ENCODE data around the gene ACAD10.
"Not testable (repeated sequence)": the region's sequence is repeated elsewhere in the genome, so short reads cannot be mapped to it uniquely, and the experiment has no call there.

The ACAD10 gene

DNA sequence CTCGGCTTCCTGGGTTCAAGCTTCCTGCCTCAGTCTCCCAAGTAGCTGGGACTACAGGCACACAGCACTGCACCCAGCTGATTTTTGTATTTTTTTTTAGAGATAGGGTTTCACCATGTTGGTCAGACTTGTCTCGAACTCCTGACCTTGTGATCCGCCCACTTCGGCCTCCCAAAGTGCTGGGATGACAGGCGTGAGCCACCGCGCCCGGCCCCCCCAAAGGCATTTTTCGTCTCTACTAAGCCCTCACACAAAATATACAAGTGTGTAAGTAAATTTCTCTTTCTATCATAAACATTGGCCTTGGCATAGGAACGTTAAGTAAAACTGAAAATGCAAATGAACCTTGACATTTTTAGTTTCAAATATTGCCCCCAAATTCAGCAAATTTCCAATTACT lies 2.1 kb downstream of the ACAD10 start:
- DNase-seq: no peak

DNA sequence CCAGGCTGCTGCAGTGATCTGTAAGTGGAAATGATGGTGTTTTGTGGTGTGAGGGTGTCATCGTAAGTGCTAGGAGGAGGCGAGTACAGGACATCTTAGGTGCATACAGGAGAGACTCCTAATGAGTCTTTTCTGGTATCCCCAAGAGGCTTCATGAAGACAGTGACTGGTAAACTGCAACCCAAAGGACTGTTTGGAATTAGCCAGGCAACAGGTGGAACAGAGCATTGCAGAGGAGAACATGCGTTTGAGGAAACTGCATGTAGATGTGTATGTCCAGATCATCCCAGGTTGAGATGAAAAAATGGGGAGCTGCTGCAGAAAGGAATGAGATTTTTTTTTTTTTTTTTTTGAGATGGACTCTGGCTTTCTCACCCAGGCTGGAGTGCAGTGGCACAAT lies 5.4 kb downstream of the ACAD10 start:
- no peak for DNase-seq

DNA sequence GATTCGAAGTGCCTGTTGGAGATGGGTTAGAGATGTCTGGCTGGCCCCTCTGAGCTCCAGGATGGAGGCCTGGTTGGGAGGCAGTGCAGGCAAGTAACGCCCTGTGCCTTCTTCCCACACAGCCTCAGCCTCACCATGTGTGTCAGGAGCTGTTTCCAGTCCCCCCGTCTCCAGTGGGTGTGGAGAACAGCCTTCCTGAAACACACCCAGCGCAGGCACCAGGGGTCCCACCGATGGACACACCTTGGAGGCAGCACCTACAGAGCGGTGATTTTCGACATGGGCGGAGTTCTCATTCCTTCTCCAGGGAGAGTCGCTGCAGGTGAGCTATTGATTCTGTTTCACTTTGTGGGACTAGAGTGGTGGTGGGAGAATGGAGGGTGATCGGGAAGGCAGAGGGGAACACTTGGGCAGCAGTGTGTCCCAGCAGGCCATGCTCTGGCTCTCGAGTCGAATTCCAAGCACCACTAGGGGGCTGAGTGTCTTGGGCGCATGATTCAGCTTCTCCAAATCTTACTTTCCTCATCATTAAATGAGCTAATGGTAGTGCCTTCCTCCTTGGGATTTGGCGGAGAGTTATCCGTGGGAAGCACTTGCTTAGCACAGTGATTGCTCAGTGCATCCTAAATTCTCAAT lies 6.8 kb downstream of the ACAD10 start:
- DNase-seq: no peak

DNA sequence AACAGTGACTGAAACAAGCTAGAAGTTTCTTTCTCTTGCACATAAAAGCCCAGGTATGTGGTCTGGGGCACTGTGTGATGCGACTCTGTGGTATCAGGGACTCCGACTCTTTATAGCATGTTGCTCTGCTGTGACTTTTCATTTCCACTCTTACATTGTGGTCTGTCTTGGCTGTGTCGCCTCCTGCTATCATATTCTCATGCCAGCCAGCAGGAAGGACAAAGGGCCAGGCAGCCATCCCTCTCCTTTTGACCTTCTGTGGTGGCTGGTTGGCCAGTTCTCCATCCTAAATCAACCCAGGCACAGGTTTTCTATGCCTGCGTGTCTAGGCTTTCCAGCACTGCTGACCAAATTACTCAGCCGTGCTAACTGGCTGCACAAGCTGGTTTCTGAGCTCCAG lies 8.0 kb downstream of the ACAD10 start:
- no peak for DNase-seq

DNA sequence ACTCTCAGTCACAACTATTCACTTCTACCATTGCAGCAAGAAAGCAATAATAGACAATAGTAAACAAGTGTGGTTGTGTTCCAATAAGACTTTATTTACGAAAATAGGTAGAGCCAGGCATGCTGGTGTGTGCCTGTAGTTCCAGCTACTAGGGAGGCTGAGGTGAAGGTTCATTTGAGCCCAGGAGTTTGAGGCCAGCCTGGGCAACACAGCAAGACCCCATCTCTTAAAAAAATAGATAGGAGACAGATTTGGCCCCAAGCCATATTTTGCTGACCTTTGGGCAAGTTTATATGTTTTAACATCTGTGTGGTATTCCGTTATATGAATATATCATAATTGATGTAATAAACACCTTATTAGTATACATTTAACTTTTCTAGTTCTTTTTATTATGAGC lies 14.1 kb downstream of the ACAD10 start:
- no peak for DNase-seq

DNA sequence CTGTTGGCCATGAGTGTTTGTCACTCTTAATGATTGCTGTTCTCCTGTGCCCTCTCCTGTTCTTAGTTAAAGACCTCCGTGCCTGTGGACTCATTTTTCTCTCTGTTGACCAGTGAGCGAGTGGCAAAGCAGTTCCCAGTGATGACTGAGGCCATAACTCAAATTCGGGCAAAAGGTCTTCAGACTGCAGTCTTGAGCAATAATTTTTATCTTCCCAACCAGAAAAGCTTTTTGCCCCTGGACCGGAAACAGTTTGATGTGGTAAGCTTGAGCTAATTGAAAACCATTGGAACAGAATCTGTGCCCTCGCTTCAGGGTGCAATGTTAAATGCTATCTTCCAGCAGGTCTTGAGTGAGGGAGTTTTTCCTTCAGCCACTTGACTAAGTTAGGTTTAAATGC lies 19.8 kb downstream of the ACAD10 start:
- no peak for DNase-seq

DNA sequence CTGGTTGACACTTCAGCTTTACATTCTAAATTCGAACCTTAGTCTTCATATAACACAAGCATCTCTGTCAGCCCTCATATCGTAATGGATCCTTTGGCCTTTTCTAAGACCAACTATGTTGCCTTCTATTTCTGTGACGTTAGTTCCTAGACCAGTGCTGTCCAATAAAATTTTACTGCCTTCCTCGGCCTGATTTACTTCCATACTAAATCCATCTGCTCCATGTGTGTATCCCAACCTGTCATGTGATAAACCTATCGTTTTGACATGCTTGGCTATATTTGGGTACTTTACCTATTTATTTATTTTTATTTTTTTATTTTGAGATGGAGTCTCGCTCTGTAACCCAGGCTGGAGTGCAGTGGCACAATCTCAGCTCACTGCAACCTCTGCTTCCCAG lies 20.3 kb downstream of the ACAD10 start:
- no peak for DNase-seq

DNA sequence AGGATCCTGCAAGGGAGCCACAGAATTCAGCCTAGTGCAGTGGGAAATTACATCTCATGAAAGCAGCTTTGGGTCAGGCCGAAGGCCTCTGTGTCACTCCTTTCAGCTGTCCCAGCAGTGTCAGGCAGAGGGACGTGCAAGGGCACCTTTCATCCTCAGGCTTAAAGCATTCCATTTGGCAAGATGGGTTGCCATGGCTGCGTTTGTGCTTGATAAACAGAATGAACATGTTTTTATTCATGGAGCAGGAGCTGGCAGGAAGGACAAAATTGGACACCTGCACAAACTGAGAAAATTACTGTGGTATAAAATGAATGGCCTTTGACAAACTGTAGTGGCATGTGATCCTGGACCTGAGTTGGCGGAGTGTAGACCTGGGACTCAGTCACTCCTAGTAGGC lies 29.4 kb downstream of the ACAD10 start:
- no peak for DNase-seq

DNA sequence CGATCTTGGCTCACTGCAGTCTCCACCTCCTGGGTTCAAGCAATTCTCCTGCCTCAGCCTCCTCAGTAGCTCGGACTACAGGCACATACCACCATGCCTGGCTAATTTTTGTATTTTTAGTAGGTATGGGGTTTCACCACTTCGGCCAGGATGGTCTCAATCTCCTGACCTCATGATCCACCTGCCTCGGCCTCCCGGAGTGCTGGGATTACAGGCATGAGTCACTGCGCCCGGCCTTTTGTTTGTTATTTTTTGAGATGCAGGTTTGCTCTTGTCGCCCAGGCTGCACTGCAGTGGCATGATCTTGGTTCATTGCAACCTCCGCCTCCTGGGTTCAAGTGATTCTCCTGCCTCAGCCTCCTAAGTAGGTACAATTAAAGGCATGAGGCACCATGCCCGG lies 33.5 kb downstream of the ACAD10 start:
- not testable (repeated sequence) for DNase-seq

DNA sequence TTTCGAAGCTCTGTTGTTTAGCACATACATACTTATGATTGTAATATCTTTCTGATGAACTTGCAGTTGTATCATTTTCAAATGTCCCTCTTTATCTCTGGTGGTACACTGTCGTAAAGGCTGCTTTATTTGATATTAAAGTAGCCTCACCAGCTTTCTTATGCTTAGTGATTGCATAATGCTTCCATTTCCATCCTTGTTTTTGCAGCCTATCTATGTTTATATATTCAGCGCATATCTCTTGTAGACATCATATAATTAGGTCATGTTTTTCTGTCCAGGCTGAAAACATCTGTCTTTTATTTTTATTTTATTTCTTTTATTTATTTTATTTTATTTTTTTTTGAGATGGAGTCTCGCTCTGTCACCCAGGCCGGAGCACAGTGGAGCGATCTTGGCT lies 34.6 kb downstream of the ACAD10 start:
- no peak for DNase-seq

DNA sequence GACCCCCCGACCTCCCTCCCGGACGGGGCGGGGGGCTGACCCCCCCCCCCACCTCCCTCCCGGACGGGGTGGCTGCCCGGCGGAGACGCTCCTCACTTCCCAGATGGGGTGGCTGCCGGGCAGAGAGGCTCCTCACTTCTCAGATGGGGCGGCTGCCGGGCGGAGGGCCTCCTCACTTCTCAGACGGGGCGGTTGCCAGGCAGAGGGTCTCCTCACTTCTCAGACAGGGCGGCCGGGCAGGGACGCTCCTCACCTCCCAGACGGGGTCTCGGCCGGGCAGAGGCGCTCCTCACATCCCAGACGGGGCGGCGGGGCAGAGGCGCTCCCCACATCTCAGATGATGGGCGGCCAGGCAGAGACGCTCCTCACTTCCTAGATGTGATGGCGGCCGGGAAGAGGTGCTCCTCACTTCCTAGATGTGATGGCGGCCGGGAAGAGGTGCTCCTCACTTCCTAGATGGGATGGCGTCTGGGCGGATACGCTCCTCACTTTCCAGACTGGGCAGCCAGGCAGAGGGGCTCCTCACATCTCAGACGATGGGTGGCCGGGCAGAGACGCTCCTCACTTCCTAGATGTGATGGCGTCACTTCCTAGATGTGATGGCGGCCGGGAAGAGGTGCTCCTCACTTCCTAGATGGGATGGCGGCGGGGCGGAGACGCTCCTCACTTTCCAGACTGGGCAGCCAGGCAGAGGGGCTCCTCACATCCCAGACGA lies 38.0 kb downstream of the ACAD10 start:
- not testable (repeated sequence) for DNase-seq

DNA sequence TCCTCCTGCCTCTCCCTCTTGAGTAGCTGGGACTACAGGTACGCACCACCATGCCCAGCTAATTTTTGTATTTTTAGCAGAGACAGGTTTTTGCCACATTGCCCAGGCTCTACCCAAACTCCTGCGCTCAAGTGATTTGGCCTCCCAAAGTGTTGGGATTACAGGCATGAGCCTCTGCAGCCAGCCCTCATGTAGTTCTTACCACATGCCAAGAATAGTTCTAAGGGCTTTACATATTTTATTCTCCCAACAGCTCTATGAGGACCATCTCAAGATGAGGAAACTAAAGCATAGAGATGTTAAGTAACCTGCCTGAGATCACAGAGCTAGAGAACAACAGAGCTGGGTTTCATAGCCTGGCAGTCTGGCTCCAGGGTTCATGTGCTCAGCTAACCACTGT lies 42.9 kb downstream of the ACAD10 start:
- DNase-seq: no peak

DNA sequence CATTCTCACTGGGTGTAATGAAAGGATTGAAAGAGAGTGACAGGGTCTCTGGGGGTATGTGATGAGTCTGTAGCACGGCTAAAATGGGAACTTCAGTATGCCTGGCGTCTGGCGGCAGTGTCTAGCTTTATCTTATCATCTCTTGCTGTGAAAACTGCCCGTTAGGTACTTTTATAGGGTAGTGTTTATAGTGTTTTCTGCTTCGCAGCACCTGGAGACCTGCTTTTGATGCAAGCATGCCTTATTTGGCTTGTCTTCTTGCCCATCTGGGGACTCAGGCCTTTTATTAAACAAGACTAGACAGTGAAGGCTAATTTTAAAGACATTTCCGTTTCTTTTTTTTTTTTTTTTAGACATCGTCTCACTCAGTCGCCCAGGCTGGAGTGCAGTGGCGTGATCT lies 44.6 kb downstream of the ACAD10 start:
- DNase-seq: no peak

DNA sequence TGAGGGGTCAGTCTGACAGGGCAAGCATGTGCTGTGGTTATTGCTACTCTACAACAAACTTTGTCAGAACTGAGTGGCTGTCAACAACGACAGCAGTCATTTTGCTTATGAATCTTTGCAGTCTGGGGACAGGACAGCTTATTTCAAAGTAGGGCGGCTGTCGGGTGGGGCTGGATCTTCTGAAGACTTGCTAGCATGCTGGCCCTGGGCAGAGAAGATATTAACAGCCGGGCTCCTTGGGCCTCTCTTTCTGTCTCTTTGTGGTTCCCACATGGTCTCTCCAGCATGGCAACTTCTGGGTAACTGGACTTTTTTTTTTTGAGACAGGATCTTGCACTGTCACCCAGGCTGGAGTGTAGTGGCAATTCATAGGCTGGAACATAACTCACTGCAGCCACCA lies 46.9 kb downstream of the ACAD10 start:
- no peak for DNase-seq

DNA sequence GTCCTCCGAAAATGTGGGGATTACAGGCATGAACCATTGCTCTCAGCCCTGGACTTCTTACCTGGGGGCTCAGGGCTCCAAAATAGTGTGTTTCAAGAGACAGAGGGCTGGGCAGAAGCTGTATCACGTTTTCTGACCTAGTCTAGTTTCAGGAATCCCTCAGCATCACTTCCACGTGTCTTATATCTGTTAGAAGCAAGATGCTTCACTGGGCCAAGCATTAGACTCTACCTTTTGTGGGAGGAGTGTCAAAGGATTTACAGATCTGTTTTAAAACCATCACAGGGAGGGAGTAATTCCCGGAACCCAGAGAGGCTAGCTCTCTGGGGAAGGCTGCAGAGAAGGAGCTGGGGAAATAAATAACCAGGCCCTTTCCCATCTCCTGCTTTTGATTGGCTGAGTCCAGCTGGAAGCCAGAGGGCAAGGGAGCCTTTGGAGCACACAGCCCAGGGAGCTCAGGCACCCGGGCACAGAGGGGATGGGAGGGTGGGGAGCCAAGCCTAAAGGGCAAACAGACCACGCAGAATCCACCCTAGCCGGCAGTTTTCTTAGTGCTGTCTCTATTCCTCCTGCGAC lies 47.6 kb downstream of the ACAD10 start:
- no peak for DNase-seq

DNA sequence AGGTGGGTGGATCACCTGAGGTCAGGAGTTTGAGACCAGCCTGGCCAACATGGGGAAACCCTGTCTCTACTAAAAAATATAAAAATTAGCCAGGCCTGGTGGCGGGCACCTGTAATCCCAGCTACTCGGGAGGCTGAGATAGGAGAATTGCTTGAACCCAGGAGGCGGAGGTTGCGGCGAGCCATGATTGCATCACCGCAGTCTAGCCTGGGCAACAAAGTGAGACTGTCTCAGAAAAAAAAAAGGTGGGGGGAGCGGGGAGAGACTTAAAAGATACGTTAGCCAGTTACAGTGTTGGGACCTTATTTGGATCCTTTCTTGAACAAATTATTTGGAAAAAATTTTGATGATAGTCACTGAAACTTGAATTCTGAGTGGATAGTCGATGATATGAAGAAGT lies 53.7 kb downstream of the ACAD10 start:
- DNase-seq: not testable (repeated sequence)

DNA sequence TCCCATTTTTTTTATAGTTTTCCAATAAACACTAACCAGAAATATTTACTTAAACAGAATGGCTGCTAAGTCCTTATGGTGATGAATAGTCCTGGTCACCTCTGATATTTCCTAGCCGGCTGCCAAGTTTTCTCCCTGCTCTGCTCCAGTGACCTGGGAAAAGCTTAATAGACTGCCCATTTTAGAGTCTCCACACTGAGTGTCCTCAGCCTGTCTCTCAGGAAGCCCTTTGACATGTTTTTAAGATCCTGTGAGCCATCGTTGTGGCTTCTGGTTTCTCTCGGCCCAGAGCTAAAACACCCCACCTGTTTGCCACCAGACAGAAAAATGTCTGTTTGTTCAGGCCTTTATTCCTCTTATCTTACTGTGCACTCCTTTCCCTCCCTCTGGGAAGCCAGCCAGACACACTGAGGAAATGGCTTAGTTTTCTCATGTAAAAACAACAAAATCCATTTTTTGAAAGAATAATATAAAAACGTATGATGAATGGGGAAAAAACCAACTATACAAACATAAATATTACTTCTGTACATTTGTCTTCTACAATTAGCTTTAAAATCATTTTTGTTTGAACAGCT lies 55.5 kb downstream of the ACAD10 start:
- DNase-seq: no peak

DNA sequence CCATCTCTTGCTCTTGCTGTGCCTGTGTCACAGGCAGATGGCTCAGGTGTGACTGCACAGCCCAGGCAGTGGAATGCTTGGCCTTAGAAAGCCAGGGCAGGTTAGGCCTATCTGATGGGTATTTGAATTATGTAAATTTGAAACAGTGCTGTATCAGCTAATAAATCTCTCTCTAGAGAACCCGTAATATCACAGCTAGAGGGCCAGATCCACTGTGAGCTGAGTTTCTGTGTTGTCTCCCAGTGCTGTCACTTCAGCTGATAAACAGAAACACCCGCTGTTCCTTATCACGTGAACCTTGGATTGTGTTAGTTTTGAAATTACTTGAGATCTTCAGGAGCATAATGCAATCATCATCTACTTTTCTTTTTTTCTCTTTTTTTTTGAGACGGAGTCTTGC lies 59.4 kb downstream of the ACAD10 start:
- no peak for DNase-seq

DNA sequence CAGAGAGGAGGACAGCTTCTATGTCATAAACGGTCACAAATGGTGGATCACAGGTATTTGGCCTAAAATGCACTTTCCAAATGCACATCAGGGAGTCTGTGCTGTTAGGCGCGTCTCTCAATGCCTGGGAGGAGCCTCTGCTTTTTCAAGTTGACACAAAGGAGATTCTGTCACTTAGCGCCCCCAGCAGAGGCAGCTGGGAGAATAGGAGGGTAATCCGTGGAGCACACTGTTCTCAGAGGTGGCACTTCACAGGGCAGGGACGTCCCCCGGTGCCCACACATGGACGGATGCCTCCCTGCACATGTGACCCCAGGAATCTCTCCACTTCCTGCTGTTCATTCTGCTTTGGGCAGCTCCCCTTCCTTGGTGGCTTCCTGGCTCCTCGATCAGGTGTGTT lies 61.5 kb downstream of the ACAD10 start:
- no peak for DNase-seq

DNA sequence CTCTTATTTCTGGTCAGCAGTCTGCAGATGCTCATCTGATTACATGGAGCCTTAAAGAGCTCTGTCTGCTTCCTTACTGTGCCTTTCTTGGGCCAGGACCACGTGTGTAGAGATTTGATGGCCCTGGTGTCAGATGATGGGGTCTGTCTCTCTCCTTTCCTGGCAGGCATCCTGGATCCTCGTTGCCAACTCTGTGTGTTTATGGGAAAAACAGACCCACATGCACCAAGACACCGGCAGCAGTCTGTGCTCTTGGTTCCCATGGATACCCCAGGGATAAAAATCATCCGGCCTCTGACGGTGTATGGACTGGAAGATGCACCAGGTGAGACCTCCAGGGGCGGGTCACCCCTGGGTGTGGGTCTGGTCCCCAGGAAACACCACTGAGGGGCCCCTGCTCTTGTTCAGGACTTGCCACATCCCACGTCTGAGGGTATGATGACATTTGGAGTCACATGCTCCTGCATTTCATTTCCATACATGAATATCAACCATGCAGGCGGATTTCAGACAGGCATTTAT lies 62.4 kb downstream of the ACAD10 start:
- DNase-seq: no peak

DNA sequence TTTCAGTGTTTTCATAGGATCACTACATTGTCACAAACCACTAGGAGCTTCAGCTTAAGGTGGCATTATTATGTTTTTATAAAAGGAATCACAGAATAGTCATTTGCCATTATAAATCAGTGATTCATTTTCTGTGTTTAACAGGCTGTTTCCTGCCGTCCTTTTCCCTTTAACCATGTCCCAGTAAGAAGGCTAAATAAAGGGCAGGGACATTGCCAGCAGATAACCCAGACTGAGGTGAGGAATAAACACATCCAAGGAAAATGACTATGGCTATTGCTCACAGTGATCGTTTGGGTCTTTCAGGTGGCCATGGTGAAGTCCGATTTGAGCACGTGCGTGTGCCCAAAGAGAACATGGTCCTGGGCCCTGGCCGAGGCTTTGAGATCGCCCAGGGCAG lies 63.0 kb downstream of the ACAD10 start:
- DNase-seq: no peak

DNA sequence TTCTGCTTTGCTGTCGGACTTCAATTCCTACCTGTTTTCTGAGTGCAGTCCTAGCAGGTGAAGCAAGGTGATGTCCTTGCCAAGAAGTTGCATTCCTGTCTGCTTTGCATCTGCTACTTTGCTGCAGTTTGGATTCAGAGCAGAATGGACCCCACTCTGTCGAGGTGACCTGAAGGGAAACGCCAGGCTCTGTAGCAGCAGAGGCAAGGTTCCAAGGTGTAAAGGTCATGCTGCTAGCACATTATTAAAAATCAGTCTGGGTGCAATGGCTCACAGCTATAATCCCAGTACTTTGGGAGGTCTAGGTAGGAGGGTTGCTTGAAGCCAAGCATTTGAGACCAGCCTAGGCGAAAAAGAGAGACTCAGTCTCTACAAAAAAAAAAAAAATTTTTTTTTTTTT lies 63.5 kb downstream of the ACAD10 start:
- DNase-seq: no peak

DNA sequence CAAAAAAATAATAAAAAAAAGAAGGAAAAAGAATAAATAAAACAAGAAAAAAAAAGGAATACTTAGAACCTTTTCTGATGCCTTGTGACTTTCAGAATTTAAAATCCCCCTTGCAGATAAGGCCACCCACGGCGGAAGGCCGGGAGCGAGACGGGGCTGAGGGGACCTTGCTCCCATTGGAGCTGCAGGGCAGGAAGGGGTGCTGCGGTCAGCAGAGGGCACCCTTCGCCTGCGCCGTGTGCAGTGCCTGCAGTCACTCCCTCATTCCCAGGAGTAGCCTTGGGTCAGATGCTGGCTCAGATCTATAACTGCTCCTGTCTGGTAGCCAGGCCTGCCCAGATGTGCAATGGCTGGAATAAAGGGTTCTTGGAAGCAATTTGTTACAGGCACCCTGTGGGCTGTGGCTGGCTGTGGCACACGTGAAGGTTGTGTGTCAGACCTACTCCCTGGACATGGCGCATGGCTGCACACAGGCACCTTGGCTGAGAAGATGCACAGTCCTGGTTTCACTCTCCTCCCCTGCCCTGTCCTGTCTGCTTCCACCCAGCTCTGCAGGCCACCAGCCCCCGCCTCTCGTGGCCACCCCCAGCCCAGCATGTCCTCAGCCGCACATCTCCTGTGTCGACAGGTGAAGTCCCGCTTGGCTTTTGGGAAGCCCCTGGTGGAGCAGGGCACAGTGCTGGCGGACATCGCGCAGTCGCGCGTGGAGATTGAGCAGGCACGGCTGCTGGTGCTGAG lies 67.5 kb downstream of the ACAD10 start:
- peak; percentile 8 for DNase-seq

All from activated CD4-positive, alpha-beta T cell treated with anti-CD3 and anti-CD28 coated beads, Interleukin-10, Interleukin-2, amounts not matched to agents 100 ng/mL and 50 ng/mL, durations not matched to agents 16 hours and 8 hours (primary cell).